GM21423 (cell line): ENCODE measurements around the gene TPSD1.
"Not testable (repeated sequence)": the region's sequence is repeated elsewhere in the genome, so short reads cannot be mapped to it uniquely, and the experiment has no call there.

Experiments used
- ATAC-seq: cut with Tn5 transposase; IDR thresholded peaks from one replicate; pipeline ENCODE4 v1.9.1; 2021; ENCODE audit warnings: mild to moderate bottlenecking, moderate library complexity; ENCODE audit not compliant: unreplicated experiment

TPSD1 gene

GRCh38 chr16:1255276-1256122, at the start of gene TPSD1:
Gene TPSD1 (plus strand): TSS chr16:1256069. CDS start chr16:1256281, 212 bp downstream.
- ATAC-seq = not testable (repeated sequence)

GRCh38 chr16:1206326-1206725, 49.5 kb upstream of the TPSD1 start:
- no peak for ATAC-seq

- no peak for ATAC-seq
Observed at GRCh38 chr16:1206786-1207185, 49.1 kb upstream of the TPSD1 start.

GRCh38 chr16:1208239-1208830, 47.5 kb upstream of the TPSD1 start:
- ATAC-seq = no peak

GRCh38 chr16:1209081-1209480, 46.8 kb upstream of the TPSD1 start:
- no peak for ATAC-seq

GRCh38 chr16:1210461-1210860, 45.4 kb upstream of the TPSD1 start:
- ATAC-seq = no peak

- no peak for ATAC-seq
Observed at GRCh38 chr16:1211451-1212268, 44.2 kb upstream of the TPSD1 start.

- no peak for ATAC-seq
Observed at GRCh38 chr16:1212616-1213194, 43.2 kb upstream of the TPSD1 start.

- no peak for ATAC-seq
Observed at GRCh38 chr16:1213231-1213630, 42.6 kb upstream of the TPSD1 start.

- ATAC-seq = no peak
Observed at GRCh38 chr16:1213796-1214372, 42.0 kb upstream of the TPSD1 start.

- ATAC-seq = no peak
Observed at GRCh38 chr16:1214719-1215118, 41.1 kb upstream of the TPSD1 start.

- no peak for ATAC-seq
Observed at GRCh38 chr16:1215574-1216295, 40.1 kb upstream of the TPSD1 start.

- ATAC-seq = no peak
Observed at GRCh38 chr16:1216296-1216619, 39.6 kb upstream of the TPSD1 start.

GRCh38 chr16:1216681-1217400, 39.0 kb upstream of the TPSD1 start:
- ATAC-seq = no peak

GRCh38 chr16:1217526-1217925, 38.3 kb upstream of the TPSD1 start:
- ATAC-seq = no peak

GRCh38 chr16:1218061-1218929, 37.6 kb upstream of the TPSD1 start:
- ATAC-seq = no peak

GRCh38 chr16:1218930-1219611, 36.8 kb upstream of the TPSD1 start:
- ATAC-seq = no peak

GRCh38 chr16:1220098-1220728, 35.7 kb upstream of the TPSD1 start:
- no peak for ATAC-seq
